ENCODE data around the gene MED15. TPM values are rescaled to one million over a fixed set of nuclear protein-coding genes. Genes with fewer than 3 reads are reported as not detected.
"Not testable (repeated sequence)": the region's sequence is repeated elsewhere in the genome, so short reads cannot be mapped to it uniquely, and the experiment has no call there.

Gene MED15
- total and polyA plus RNA-seq, 12 donors = 22.5 to 203 (median 82.2) TPM

DNA sequence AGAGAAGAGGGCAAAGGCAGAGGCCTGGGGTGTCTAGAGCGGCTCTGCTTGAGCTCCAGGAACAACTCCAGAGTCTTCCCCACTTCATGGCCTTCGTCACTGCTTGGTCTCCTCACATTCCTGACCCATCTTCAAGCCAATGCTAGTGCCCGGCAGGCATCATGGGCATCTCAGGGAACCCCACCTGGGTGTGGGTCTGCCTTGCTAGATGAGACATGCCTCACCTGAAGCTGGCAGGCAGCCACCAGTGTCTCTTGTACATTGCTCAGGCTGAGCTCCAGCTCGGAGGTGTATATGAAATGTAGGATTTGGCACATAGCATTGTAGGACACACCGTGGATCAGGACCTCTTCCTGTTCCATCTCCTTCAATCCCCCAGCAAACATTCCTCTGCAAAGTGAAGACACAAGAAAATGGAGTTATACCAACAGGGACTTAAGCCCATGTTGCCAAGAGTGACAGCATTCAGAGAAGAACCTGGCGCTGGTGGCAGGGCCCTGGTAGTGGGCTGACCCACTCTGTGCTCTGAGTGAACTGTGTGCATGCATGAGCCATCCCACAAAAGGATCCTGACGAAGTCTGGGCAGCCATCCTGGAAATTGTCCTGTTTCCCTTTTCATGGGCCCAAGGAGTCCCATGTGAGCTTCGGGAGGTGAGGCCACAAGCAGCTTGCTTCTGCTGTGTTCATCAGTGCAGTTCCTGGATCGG is 36.1 kb upstream of the MED15 start:
- WGBS, 4 donors = 94 to 97% (median 95%) methylated on average over 7 to 9 of the region's 9 CpGs
- TF ChIP-seq POLR2A (IDR thresholded peaks at IDR 0.05) = no peak
- TF ChIP-seq, protein P1, sequence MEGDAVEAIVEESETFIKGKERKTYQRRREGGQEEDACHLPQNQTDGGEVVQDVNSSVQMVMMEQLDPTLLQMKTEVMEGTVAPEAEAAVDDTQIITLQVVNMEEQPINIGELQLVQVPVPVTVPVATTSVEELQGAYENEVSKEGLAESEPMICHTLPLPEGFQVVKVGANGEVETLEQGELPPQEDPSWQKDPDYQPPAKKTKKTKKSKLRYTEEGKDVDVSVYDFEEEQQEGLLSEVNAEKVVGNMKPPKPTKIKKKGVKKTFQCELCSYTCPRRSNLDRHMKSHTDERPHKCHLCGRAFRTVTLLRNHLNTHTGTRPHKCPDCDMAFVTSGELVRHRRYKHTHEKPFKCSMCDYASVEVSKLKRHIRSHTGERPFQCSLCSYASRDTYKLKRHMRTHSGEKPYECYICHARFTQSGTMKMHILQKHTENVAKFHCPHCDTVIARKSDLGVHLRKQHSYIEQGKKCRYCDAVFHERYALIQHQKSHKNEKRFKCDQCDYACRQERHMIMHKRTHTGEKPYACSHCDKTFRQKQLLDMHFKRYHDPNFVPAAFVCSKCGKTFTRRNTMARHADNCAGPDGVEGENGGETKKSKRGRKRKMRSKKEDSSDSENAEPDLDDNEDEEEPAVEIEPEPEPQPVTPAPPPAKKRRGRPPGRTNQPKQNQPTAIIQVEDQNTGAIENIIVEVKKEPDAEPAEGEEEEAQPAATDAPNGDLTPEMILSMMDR (IDR thresholded peaks at IDR 0.05) = no peak

DNA sequence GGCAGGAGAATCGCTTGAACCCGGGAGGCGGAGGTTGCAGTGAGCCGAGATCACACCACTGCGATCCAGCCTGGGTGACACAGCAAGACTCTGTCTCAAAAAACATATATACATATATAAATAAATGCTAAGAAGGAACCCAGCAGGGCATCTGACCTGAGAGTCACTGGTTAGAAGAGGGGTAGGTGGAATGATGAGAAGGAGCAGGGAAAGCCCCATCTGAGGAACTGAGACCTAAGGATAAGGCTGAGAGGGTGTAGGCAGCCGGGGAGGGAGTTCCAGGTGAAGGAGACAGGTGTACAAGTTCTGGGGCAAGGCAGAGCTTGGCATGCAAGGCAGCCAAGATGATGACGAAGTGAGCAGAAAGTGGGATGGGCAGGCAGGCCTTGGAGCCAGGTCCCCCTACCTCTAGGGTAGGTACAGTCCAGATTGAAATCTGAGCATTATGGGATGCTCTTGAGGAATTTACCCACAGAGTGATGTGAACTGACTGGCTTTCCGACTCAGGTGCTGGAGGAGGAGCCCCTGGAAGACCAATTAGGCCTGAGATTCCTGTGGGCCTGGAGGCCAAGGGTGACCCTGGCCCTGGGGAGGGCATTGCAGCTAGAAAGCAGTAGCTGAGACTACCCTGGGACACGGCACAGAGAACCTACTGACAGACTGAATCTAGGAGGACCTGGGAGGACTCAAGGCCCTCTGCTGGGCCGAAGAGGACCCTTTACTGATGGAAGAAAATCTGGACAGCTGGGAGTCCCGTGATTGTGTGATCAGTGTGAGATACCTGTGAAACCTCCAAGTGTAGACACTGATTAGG is 34.6 kb upstream of the MED15 start:
- no peak for DNase-seq
- H3K9me3 ChIP-seq (replicated peaks in 1 of 3) = no peaks in the 10 kb centered on the region
- no peak overlapping the region for H3K27ac ChIP-seq
- no peaks in the 10 kb centered on the region for H3K4me1 ChIP-seq (replicated peaks in 1 of 2)
- TF ChIP-seq, protein P1 (IDR thresholded peaks at IDR 0.05) = no peak
- TF ChIP-seq POLR2A (IDR thresholded peaks at IDR 0.05) = no peak
- H3K36me3 ChIP-seq (replicated peaks in 1 of 2) = peaks cover 0 to 5% of the 10 kb centered on the region in 2 donors
- intact Hi-C loops (cut with DNase I) = no loop called here
- no peak overlapping the region for H3K4me3 ChIP-seq
- no peaks in the 10 kb centered on the region for H3K27me3 ChIP-seq
- WGBS, 4 donors = 83 to 96% (median 92%) methylated on average over 10 to 11 of the region's 11 CpGs

More for the DNA sequence above, 36.1 kb upstream of the MED15 start:
- intact Hi-C loops (cut with DNase I) = no loop called here
- no peaks in the 10 kb centered on the region for H3K27me3 ChIP-seq
- H3K4me3 ChIP-seq = no peak overlapping the region
- H3K36me3 ChIP-seq (replicated peaks in 1 of 2) = peaks cover 0 to 5% of the 10 kb centered on the region in 2 donors
- no peak overlapping the region for H3K27ac ChIP-seq
- DNase-seq = no peak
- H3K4me1 ChIP-seq (replicated peaks in 1 of 2) = peaks cover 0 to 5% of the 10 kb centered on the region in 2 donors
- no peaks in the 10 kb centered on the region for H3K9me3 ChIP-seq (replicated peaks in 1 of 3)

DNA sequence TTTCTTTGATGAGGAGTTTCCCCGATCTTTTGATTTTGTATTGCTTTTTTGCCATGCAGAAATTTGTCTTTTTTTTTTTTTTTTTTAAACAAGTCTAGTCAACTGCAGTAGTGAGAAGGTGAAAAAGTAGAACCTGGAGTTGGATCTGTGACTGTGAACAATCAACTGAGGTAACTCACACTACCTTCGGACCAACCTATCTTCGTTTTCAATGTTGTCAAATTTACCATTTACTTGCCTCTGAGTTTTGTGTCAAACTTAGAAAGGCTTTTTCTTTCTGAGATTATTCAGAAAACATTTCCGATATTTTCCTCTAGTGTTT is 32.3 kb upstream of the MED15 start:
- intact Hi-C loops (cut with DNase I) = no loop called here
- no peak overlapping the region for H3K4me3 ChIP-seq
- H3K27me3 ChIP-seq = no peaks in the 10 kb centered on the region
- H3K36me3 ChIP-seq (replicated peaks in 1 of 2) = peaks cover 0 to 5% of the 10 kb centered on the region in 2 donors
- WGBS, 4 donors = 91 to 97% (median 96%) methylated on average over 4 of the region's 4 CpGs
- H3K4me1 ChIP-seq (replicated peaks in 1 of 2) = no peaks in the 10 kb centered on the region
- DNase-seq = no peak
- no peak overlapping the region for H3K27ac ChIP-seq
- TF ChIP-seq, protein P1 (IDR thresholded peaks at IDR 0.05) = no peak
- TF ChIP-seq POLR2A (IDR thresholded peaks at IDR 0.05) = no peak
- no peaks in the 10 kb centered on the region for H3K9me3 ChIP-seq (replicated peaks in 1 of 3)

DNA sequence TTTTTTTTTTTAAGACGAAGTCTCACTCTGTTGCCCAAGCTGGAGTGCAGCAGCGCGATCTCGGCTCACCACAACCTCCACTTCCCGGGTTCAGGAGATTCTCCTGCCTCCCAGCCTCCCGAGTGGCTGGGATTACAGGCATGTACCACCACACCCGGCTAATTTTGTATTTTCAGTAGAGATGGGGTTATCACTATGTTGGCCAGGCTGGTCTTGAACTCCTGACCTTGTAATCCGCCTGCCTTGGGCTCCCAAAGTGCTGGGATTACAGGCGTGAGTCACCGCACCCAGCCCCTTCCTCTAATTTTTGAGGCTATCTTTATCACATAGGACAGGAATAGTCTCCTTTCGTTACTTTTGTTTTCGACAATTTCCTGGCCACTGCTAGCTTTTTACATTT is 31.8 kb upstream of the MED15 start:
- 88 to 95% (median 91%) methylated on average over 12 of the region's 12 CpGs for whole genome bisulfite sequencing, 4 donors
- H3K4me1 ChIP-seq (replicated peaks in 1 of 2); H3K27me3 ChIP-seq; H3K4me3 ChIP-seq; intact Hi-C loops (cut with DNase I); H3K36me3 ChIP-seq (replicated peaks in 1 of 2); H3K9me3 ChIP-seq (replicated peaks in 1 of 3); H3K27ac ChIP-seq; DNase-seq: not testable (repeated sequence)

DNA sequence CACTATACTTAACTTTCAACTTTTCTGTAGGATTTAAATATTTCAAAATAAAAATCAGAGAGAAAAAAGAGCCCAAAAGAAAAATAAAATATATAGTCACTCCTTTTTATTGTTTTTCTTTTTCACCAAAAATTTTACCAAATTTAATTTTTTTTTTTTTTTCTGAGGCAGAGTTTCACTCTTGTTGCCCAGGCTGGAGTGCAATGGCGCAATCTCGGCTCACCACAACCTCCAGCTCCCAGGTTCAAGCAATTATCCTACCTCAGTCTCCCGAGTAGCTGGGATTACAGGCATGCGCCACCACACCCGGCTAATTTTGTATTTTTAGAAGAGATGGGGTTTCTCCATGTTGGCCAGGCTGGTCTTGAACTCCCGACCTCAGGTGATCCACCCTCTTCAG is 29.4 kb upstream of the MED15 start:
- WGBS, 4 donors = 95 to 98% (median 96%) methylated on average over 6 of the region's 6 CpGs

More for the DNA sequence above, 29.4 kb upstream of the MED15 start:
- H3K4me3 ChIP-seq; intact Hi-C loops (cut with DNase I); DNase-seq; H3K27ac ChIP-seq; H3K27me3 ChIP-seq; H3K9me3 ChIP-seq (replicated peaks in 1 of 3); H3K36me3 ChIP-seq (replicated peaks in 1 of 2); H3K4me1 ChIP-seq (replicated peaks in 1 of 2): not testable (repeated sequence)
